Right lobe of liver (tissue), 6 donors: ENCODE results near the gene PRXL2A. TPM values are rescaled to one million over a fixed set of nuclear protein-coding genes. Genes with fewer than 3 reads are reported as not detected.

Experiments used
- ATAC-seq, 4 donors: fragments of 200-7000 bp; cut with Tn5 transposase; one replicate each; pipeline ENCODE4 v1.9.1; 2020; ENCODE audit warnings: mild to moderate bottlenecking in 4 of 4, moderate library complexity in 4 of 4
- DNase-seq, 3 donors: peaks; one replicate each; pipeline ENCODE4 v3.0.0-alpha.2; 2020
- H3K27ac ChIP-seq, 3 donors: fragments of 200-600 bp; one replicate each; pipeline ENCODE4 v1.8.0; 2022
- H3K27me3 ChIP-seq, 2 donors: fragments of 200-600 bp; one replicate each; pipeline ENCODE4 v1.8.0; 2022
- H3K36me3 ChIP-seq, 4 donors: fragments of 200-600 bp; sonication (generic) in 1 of 4; one replicate each; pipeline versions ENCODE4 v1.5.1 to v1.8.0; 2017 to 2022; ENCODE audit warnings: control low read depth in 1 of 4
- H3K4me1 ChIP-seq, 4 donors: fragments of 200-600 bp; sonication (generic) in 1 of 4; one replicate each; pipeline versions ENCODE4 v1.5.1 to v1.8.0; 2017 to 2022; ENCODE audit warnings: control low read depth in 1 of 4
- H3K4me3 ChIP-seq, 3 donors: fragments of 200-600 bp; one replicate each; pipeline ENCODE4 v1.8.0; 2022
- H3K9me3 ChIP-seq, 4 donors: fragments of 200-600 bp; sonication (generic) in 1 of 4; one replicate each; pipeline versions ENCODE4 v1.5.1 to v1.8.0; 2017 to 2022; ENCODE audit warnings: control low read depth in 1 of 4
- POLR2A ChIP-seq: fragments of 450-650 bp; IDR thresholded peaks from one replicate; pipeline ENCODE4 v1.6.1; 2017; ENCODE audit warnings: antibody characterized with exemption, mild to moderate bottlenecking
- WGBS: methylation state at CpG from one replicate; pipeline ENCODE4 v1.1.6; 2018; ENCODE audit warnings: low coverage, low lambda C conversion rate; ENCODE audit not compliant: insufficient coverage; ENCODE audit errors: missing lambda C conversion rate; 5-methylcytosine and 5-hydroxymethylcytosine counted together
- intact Hi-C, 2 donors: fragments of 100-400 bp; cut with DNase I; formaldehyde crosslinking; loops; one replicate each; pipeline versions ENCODE4 v1.11.2 to v1.14.1; 2022
- total RNA-seq, 6 experiments: library from RNA; depleted of rRNA in 2 of 6; stranded (reverse); fragments of >200 nt in 2 of 6; fragmentation: NEBNext Ultra II Directional in 3 of 6; extraction: Animal tissue kit (Norgen Biotek cat#: 25700) in 3 of 6; gene quantifications; one replicate each; pipeline versions ENCODE4 v1.1.0 to v1.2.4, GENCODE V29; 2016 to 2023
- TF ChIP-seq, protein P1 (sequence below), 4 donors: fragments of 200-600 bp in 3 of 4; fragments of 450-650 bp in 1 of 4; IDR thresholded peaks; one replicate each; pipeline versions ENCODE4 v1.5.1 to v1.8.0; 2016 to 2022; ENCODE audit warnings: antibody characterized with exemption in 4 of 4, mild to moderate bottlenecking in 2 of 4
- donor health status: DM: no; HTN: yes; CAD: no.
- donor health status: DM: no; HTN: no; CAD: no.
- donor health status: DM: no; HTN: no; CAD: no.
- donor health status: DM: no; HTN: yes; CAD: no.
- donor health status: DM: no; HTN: yes; CAD: no.

Gene PRXL2A
- total RNA-seq, 6 experiments from 2014 or later = 41.3 to 89.8 (median 80.5) TPM

DNA sequence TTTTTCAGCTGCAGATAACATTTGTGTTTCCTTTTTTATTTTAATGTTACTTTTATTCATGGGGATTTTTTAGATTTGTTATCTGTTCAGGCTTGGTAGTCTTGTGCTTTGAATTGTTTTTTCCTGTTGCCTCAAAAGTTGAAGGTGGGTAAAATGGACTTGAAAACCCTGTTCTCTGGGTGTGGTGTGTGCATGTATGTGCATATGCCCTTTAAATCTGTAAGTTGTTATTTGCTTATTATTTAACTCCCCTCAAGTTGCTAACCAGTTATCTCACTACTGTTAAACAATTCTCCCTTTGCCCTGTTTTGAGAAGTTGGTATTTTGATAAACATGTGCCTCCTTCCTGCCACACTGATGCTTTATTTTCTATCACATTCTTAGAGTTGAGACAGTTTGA, 76.3 kb downstream of the PRXL2A start:
- Histone ChIP-seq H3K4me1 (peaks cover 0 to 48% (median 11%) of the 10 kb centered on the region in 4 donors), H3K36me3 (peaks cover 0 to 5% (median 0%) of the 10 kb centered on the region in 4 donors), H3K9me3 (no peaks in the 10 kb centered on the region), H3K27ac (peak overlapping the region in 1 of 3 donors; percentile 25), H3K4me3 (no peak overlapping the region), H3K27me3 (no peaks in the 10 kb centered on the region)
- DNase-seq (no peak), ATAC-seq (no peak)
- no peak for TF ChIP-seq POLR2A
- TF ChIP-seq, protein P1, sequence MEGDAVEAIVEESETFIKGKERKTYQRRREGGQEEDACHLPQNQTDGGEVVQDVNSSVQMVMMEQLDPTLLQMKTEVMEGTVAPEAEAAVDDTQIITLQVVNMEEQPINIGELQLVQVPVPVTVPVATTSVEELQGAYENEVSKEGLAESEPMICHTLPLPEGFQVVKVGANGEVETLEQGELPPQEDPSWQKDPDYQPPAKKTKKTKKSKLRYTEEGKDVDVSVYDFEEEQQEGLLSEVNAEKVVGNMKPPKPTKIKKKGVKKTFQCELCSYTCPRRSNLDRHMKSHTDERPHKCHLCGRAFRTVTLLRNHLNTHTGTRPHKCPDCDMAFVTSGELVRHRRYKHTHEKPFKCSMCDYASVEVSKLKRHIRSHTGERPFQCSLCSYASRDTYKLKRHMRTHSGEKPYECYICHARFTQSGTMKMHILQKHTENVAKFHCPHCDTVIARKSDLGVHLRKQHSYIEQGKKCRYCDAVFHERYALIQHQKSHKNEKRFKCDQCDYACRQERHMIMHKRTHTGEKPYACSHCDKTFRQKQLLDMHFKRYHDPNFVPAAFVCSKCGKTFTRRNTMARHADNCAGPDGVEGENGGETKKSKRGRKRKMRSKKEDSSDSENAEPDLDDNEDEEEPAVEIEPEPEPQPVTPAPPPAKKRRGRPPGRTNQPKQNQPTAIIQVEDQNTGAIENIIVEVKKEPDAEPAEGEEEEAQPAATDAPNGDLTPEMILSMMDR (IDR thresholded peaks at IDR 0.05) = no peak
- intact Hi-C loops = no loop called here

DNA sequence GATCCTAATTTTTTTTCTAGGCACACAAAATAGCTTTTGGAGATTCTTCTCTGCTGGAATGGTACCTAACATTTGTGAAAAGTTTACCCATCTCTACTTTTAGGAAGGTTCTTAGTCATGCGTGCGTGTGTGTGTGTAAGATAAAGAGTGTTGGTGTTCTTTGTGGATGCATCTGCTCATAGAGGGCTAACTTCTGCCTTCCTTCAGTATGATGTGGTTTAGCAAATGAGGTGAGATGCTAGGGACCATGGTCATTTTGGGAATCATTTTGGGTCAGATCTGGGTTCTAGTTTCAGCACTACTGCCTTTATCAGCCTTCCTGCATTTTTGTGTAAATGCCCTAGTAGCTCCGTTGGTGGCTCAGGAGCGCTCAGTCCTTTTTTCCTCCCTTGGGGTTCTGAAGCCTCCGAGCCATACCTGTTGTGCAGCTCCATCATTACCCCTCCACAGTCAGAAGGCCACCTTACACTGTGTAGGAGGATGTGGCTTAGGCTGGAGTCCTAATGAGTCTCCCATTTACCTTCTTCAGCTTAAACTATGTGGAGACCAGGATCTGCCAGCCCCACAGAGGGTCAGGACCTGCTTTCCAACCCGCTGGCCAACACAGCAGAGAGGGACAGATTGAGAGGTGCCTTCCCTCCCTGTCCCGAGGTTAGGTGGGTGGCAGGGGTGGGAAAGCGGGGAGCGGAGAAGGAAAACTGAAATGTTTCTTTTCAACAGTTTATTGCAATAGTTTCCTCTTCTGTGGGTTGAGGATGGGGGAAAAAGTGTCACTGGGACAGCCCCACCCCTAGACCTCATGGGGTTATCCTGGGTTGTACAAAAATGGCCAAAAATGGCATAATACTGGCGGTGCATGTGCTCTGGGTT, 77.0 kb downstream of the PRXL2A start:
- peaks cover 0 to 50% (median 11%) of the 10 kb centered on the region in 4 donors for H3K4me1 ChIP-seq
- no peaks in the 10 kb centered on the region for H3K27me3 ChIP-seq
- TF ChIP-seq POLR2A = no peak
- TF ChIP-seq, protein P1 (IDR thresholded peaks at IDR 0.05) = no peak
- H3K27ac ChIP-seq = peak overlapping the region in 2 of 3 donors; percentile 16 to 18
- DNase-seq (no peak), ATAC-seq (peak; percentile 12 to 37 (median 32))
- no peaks in the 10 kb centered on the region for H3K9me3 ChIP-seq
- intact Hi-C loops = no loop called here
- H3K4me3 ChIP-seq = no peak overlapping the region
- 61% methylated on average over 7 of the region's 10 CpGs for WGBS
- H3K36me3 ChIP-seq = peaks cover 0 to 6% (median 0%) of the 10 kb centered on the region in 4 donors

DNA sequence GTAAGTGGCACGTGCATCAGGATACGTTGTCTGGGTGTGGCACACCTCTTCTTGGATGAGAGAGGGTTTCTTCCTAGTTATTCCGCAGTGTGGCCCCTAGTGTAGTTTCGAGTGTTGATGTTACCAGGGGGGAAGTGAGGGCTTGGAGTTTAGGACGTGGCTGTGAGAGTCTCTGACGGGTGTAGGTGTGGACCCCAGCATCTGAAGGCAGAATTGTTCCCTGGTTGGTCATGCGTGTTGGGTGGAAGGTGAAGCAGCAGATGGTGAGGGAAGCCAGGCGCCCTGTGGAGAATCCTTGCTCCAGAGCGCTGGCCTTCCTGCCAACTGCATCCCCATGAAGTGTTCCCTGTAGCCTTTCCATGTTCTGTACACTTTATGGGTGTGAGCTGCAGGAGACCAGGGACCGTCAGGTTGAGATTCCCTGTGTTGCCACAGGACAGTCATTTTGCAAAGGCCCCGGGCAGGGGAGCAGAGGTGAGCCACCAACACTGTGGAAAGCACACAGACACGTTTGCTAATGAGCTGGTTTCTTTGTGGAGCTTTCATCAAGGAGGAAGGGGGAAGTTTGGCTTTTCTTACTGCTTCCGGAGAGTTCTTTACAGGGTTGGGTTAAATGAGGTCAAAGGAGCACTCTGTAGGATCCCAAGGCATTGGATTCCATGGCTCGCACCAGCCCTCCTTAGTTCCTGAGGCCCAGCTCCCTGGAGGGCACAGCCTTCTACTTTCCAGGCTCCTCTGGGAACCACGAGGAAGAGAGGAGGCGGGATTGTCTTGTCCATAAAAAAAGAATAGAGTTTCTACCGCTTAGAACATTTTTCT, 77.8 kb downstream of the PRXL2A start:
- intact Hi-C loops = no loop called here
- 59% methylated on average over 10 of the region's 17 CpGs for WGBS
- ATAC-seq (peak; percentile 21 to 47 (median 35)), DNase-seq (no peak)
- H3K4me1 ChIP-seq = peaks cover 0 to 56% (median 13%) of the 10 kb centered on the region in 4 donors
- no peaks in the 10 kb centered on the region for H3K27me3 ChIP-seq
- H3K36me3 ChIP-seq = peaks cover 0 to 6% (median 0%) of the 10 kb centered on the region in 4 donors
- peak overlapping the region in 2 of 3 donors; percentile 16 to 18 for H3K27ac ChIP-seq
- TF ChIP-seq POLR2A = no peak
- TF ChIP-seq, protein P1 (IDR thresholded peaks at IDR 0.05) = no peak
- H3K9me3 ChIP-seq = no peaks in the 10 kb centered on the region
- H3K4me3 ChIP-seq = no peak overlapping the region

Other genes with a start within 250 kb of the PRXL2A start
- gene ANXA11, start 203.0 kb upstream of the PRXL2A start, total RNA-seq = 100 to 1,000 TPM in 1 of 6 experiments, 10 to 100 TPM in 5; 41.7 to 100 (median 55.6) TPM
- gene MAT1A, start 118.9 kb upstream of the PRXL2A start, total RNA-seq = 1,000 to 10,000 TPM in 2 of 6 experiments, 100 to 1,000 TPM in 4; 430 to 1,200 (median 741) TPM
- not detected for gene DYDC1, start 51.8 kb upstream of the PRXL2A start, total RNA-seq
- gene DYDC2, start 51.8 kb upstream of the PRXL2A start, total RNA-seq = 1 to 10 TPM in 2 of 6 experiments, under 1 TPM in 2, not detected in 2; 0.34 to 2.5 (median 0.84) TPM
- 10 to 100 TPM; 22.1 to 39.0 (median 28.4) TPM for gene TSPAN14, start 45.8 kb downstream of the PRXL2A start, total RNA-seq
- gene SH2D4B, start 129.4 kb downstream of the PRXL2A start, total RNA-seq = not detected